Measurements from ENCODE around the gene UCN.
"Not testable (repeated sequence)": the region's sequence is repeated elsewhere in the genome, so short reads cannot be mapped to it uniquely, and the experiment has no call there.

UCN gene

GRCh38 chr2:27314709-27315108 is 6.5 kb upstream of the UCN start:
- no peak for DNase-seq (ENCODE audit: low spot score)

- DNase-seq (ENCODE audit: low spot score): no peak
These were observed 5.8 kb upstream of the UCN start for GRCh38 chr2:27313882-27314645.

GRCh38 chr2:27312152-27312551 is 3.9 kb upstream of the UCN start:
- no peak for DNase-seq (ENCODE audit: low spot score)

- no peak for DNase-seq (ENCODE audit: low spot score)
These were observed 1.4 kb upstream of the UCN start for GRCh38 chr2:27309651-27310050.

GRCh38 chr2:27307545-27308358 is 493 bp downstream of the UCN start:
- no peak for DNase-seq (ENCODE audit: low spot score)

- DNase-seq (ENCODE audit: low spot score): no peak
These were observed 1.0 kb downstream of the UCN start for GRCh38 chr2:27307287-27307544.

- DNase-seq (ENCODE audit: low spot score): peak; percentile 10
These were observed 1.5 kb downstream of the UCN start for GRCh38 chr2:27306573-27307286.

GRCh38 chr2:27306136-27306535 is 2.1 kb downstream of the UCN start:
- DNase-seq (ENCODE audit: low spot score): no peak

GRCh38 chr2:27305516-27305915 is 2.7 kb downstream of the UCN start:
- DNase-seq (ENCODE audit: low spot score): no peak

GRCh38 chr2:27304488-27305240 is 3.6 kb downstream of the UCN start:
- no peak for DNase-seq (ENCODE audit: low spot score)

- peak; percentile 55 for DNase-seq (ENCODE audit: low spot score)
These were observed 4.9 kb downstream of the UCN start for GRCh38 chr2:27303093-27304025.

- DNase-seq (ENCODE audit: low spot score): not testable (repeated sequence)
These were observed 7.6 kb downstream of the UCN start for GRCh38 chr2:27300606-27301005.

- DNase-seq (ENCODE audit: low spot score): no peak
These were observed 9.7 kb downstream of the UCN start for GRCh38 chr2:27298391-27299080.

GRCh38 chr2:27297195-27297594 is 11.1 kb downstream of the UCN start:
- DNase-seq (ENCODE audit: low spot score): no peak

- DNase-seq (ENCODE audit: low spot score): no peak
These were observed 11.8 kb downstream of the UCN start for GRCh38 chr2:27296481-27296880.

- no peak for DNase-seq (ENCODE audit: low spot score)
These were observed 13.3 kb downstream of the UCN start for GRCh38 chr2:27294928-27295327.

GRCh38 chr2:27291865-27292264 is 16.4 kb downstream of the UCN start:
- no peak for DNase-seq (ENCODE audit: low spot score)

- no peak for DNase-seq (ENCODE audit: low spot score)
These were observed 17.7 kb downstream of the UCN start for GRCh38 chr2:27290549-27290948.

GRCh38 chr2:27288610-27289009 is 19.6 kb downstream of the UCN start:
- no peak for DNase-seq (ENCODE audit: low spot score)

GRCh38 chr2:27285481-27285880 is 22.8 kb downstream of the UCN start:
- DNase-seq (ENCODE audit: low spot score): no peak

- DNase-seq (ENCODE audit: low spot score): no peak
These were observed 23.2 kb downstream of the UCN start for GRCh38 chr2:27284996-27285395.

Measured in CD4-positive, alpha-beta T cell treated with Interleukin-15 for 4 hours (primary cell).